Tibial artery (tissue), 4 donors: ENCODE measurements around the gene VCX2.
"Not testable (repeated sequence)": the region's sequence is repeated elsewhere in the genome, so short reads cannot be mapped to it uniquely, and the experiment has no call there.

ENCODE experiments used
- DNase-seq, 2 donors: peaks; one replicate each; pipeline ENCODE4 v3.0.0-alpha.2; 2019
- H3K27ac ChIP-seq, 2 donors: fragments of 200-600 bp; sonication (generic) in 1 of 2; 1 replicate in 1 of 2; 2 replicates in 1 of 2; pipeline ENCODE4 v1.5.1; 2018 to 2019; ENCODE audit warnings: mild to moderate bottlenecking in 1 of 2
- H3K27me3 ChIP-seq, 2 donors: fragments of 200-600 bp; sonication (generic) in 1 of 2; one replicate each; pipeline versions ENCODE4 v1.5.1 to v1.6.0; 2016 to 2019
- H3K36me3 ChIP-seq, 3 donors: fragments of 200-600 bp; sonication (generic) in 2 of 3; one replicate each; pipeline ENCODE4 v1.5.1; 2016 to 2019; ENCODE audit warnings: mild to moderate bottlenecking in 2 of 3
- H3K4me1 ChIP-seq, 4 donors: fragments of 200-600 bp; sonication (generic) in 2 of 4; 1 replicate in 3 of 4; 2 replicates in 1 of 4; pipeline ENCODE4 v1.5.1; 2016 to 2019
- H3K4me3 ChIP-seq, 2 donors: fragments of 200-600 bp; sonication (generic) in 1 of 2; 1 replicate in 1 of 2; 2 replicates in 1 of 2; pipeline ENCODE4 v1.5.1; 2018 to 2019; ENCODE audit warnings: mild to moderate bottlenecking in 2 of 2
- H3K9me3 ChIP-seq, 3 donors: fragments of 200-600 bp; sonication (generic) in 1 of 3; one replicate each; pipeline ENCODE4 v1.5.1; 2016 to 2019
- CTCF ChIP-seq, 2 experiments: fragments of 200-600 bp in 1 of 2; fragments of 450-650 bp in 1 of 2; IDR thresholded peaks; one replicate each; pipeline ENCODE4 v1.5.1; 2017 to 2019; ENCODE audit warnings: antibody characterized with exemption in 2 of 2, mild to moderate bottlenecking in 1 of 2, moderate library complexity in 1 of 2
- intact Hi-C: fragments of 100-400 bp; cut with DNase I; formaldehyde crosslinking; loops from one replicate; pipeline ENCODE4 v1.15.0; 2023; ENCODE audit warnings: low total_unique reads

The VCX2 gene

GRCh38 chrX:8171169-8171568 is at the start of gene VCX2:
Gene VCX2 (minus strand): TSS chrX:8171267. CDS start chrX:8170643, 624 bp downstream.
- intact Hi-C loops, H3K27ac ChIP-seq, H3K4me3 ChIP-seq, H3K9me3 ChIP-seq, H3K36me3 ChIP-seq, H3K27me3 ChIP-seq, H3K4me1 ChIP-seq, DNase-seq: not testable (repeated sequence)

GRCh38 chrX:8204943-8205342 is 33.9 kb upstream of the VCX2 start:
- no peak overlapping the region for H3K4me3 ChIP-seq
- no peak overlapping the region for H3K27ac ChIP-seq
- no peak for TF ChIP-seq CTCF (IDR thresholded peaks at IDR 0.05)
- no peak for DNase-seq
- no peaks in the 10 kb centered on the region for H3K9me3 ChIP-seq
- H3K27me3 ChIP-seq: no peaks in the 10 kb centered on the region
- no peaks in the 10 kb centered on the region for H3K36me3 ChIP-seq
- H3K4me1 ChIP-seq: no peaks in the 10 kb centered on the region
- intact Hi-C loops: no loop called here

GRCh38 chrX:8204169-8204935 is 33.3 kb upstream of the VCX2 start:
- intact Hi-C loops: no loop called here
- DNase-seq: no peak
- TF ChIP-seq CTCF (IDR thresholded peaks at IDR 0.05): no peak
- no peaks in the 10 kb centered on the region for H3K4me1 ChIP-seq
- no peak overlapping the region for H3K4me3 ChIP-seq
- H3K36me3 ChIP-seq: no peaks in the 10 kb centered on the region
- H3K27me3 ChIP-seq: no peaks in the 10 kb centered on the region
- H3K9me3 ChIP-seq: no peaks in the 10 kb centered on the region
- H3K27ac ChIP-seq: no peak overlapping the region

GRCh38 chrX:8201896-8202331 is 30.8 kb upstream of the VCX2 start:
- Histone ChIP-seq H3K36me3 (no peaks in the 10 kb centered on the region), H3K9me3 (no peaks in the 10 kb centered on the region), H3K4me1 (no peaks in the 10 kb centered on the region), H3K4me3 (no peak overlapping the region), H3K27ac (no peak overlapping the region), H3K27me3 (no peaks in the 10 kb centered on the region)
- intact Hi-C loops: no loop called here
- no peak for TF ChIP-seq CTCF (IDR thresholded peaks at IDR 0.05)
- DNase-seq: no peak

- H3K27ac ChIP-seq: no peak overlapping the region
- no peak for DNase-seq
- intact Hi-C loops: no loop called here
These were observed 25.7 kb upstream of the VCX2 start for GRCh38 chrX:8196776-8197175.

More at GRCh38 chrX:8196776-8197175, 25.7 kb upstream of the VCX2 start:
- no peaks in the 10 kb centered on the region for H3K27me3 ChIP-seq
- H3K9me3 ChIP-seq: no peaks in the 10 kb centered on the region
- no peaks in the 10 kb centered on the region for H3K4me1 ChIP-seq
- no peaks in the 10 kb centered on the region for H3K36me3 ChIP-seq
- no peak overlapping the region for H3K4me3 ChIP-seq
- TF ChIP-seq CTCF (IDR thresholded peaks at IDR 0.05): no peak
